Cardiac muscle cell (in vitro differentiated cells and primary cell): Measurements from ENCODE around the gene HTRA2. TPM values are rescaled to one million over a fixed set of nuclear protein-coding genes. Genes with fewer than 3 reads are reported as not detected.

Experiments
- DNase-seq, 2 donors: peaks; one replicate each; pipeline versions ENCODE4 v3.0.0 to v3.0.0-alpha.2; 2010 to 2017; ENCODE audit warnings: low read depth in 1 of 2, low spot score in 1 of 2
- H3K27ac ChIP-seq: fragments of 200-600 bp; sonication (generic); 2 replicates; pipeline ENCODE4 v1.5.1; 2016
- H3K27me3 ChIP-seq: fragments of 200-600 bp; sonication (generic); 2 replicates; pipeline ENCODE4 v1.6.0; 2016; ENCODE audit warnings: control low read depth
- H3K36me3 ChIP-seq: fragments of 200-600 bp; sonication (generic); 2 replicates; pipeline ENCODE4 v1.5.1; 2016; ENCODE audit warnings: control low read depth
- H3K4me1 ChIP-seq: fragments of 200-600 bp; sonication (generic); 2 replicates; pipeline ENCODE4 v1.8.1; 2017; ENCODE audit warnings: low read depth, mild to moderate bottlenecking, mixed run types
- H3K4me3 ChIP-seq: fragments of 200-600 bp; sonication (generic); 2 replicates; pipeline ENCODE4 v1.5.1; 2016; ENCODE audit warnings: mild to moderate bottlenecking
- H3K9me3 ChIP-seq: fragments of 200-600 bp; sonication (generic); 2 replicates; pipeline ENCODE4 v1.5.1; 2017; ENCODE audit warnings: low read depth, mild to moderate bottlenecking, control low read depth
- polyA plus RNA-seq: library from polyadenylated mRNA; unstranded; fragments of >200 nt; fragmentation: Nextera tagmentation; extraction: Ambion mirVana; gene quantifications from 2 replicates; pipeline ENCODE4 v1.2.1, GENCODE V29; 2016
- total RNA-seq: library from RNA; depleted of rRNA; stranded (reverse); fragments of >200 nt; gene quantifications from 2 replicates; pipeline ENCODE4 v1.2.3, GENCODE V29; 2016
- TF ChIP-seq, protein P1 (sequence below): IDR thresholded peaks from 2 replicates; pipeline ENCODE4 v1.5.1; 2012; ENCODE audit warnings: low read depth, mild to moderate bottlenecking, low read length

Gene HTRA2
- total and polyA plus RNA-seq, 2 experiments from 2014 or later: 55.1 to 57.6 TPM

- Histone ChIP-seq H3K27ac (no peak overlapping the region), H3K27me3 (peaks cover 8% of the 10 kb centered on the region), H3K4me3 (no peak overlapping the region), H3K4me1 (no peaks in the 10 kb centered on the region), H3K9me3 (no peaks in the 10 kb centered on the region), H3K36me3 (no peaks in the 10 kb centered on the region)
- DNase-seq: peak in 1 of 2 donors; percentile 88
- TF ChIP-seq, protein P1, sequence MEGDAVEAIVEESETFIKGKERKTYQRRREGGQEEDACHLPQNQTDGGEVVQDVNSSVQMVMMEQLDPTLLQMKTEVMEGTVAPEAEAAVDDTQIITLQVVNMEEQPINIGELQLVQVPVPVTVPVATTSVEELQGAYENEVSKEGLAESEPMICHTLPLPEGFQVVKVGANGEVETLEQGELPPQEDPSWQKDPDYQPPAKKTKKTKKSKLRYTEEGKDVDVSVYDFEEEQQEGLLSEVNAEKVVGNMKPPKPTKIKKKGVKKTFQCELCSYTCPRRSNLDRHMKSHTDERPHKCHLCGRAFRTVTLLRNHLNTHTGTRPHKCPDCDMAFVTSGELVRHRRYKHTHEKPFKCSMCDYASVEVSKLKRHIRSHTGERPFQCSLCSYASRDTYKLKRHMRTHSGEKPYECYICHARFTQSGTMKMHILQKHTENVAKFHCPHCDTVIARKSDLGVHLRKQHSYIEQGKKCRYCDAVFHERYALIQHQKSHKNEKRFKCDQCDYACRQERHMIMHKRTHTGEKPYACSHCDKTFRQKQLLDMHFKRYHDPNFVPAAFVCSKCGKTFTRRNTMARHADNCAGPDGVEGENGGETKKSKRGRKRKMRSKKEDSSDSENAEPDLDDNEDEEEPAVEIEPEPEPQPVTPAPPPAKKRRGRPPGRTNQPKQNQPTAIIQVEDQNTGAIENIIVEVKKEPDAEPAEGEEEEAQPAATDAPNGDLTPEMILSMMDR: peak; percentile 15
Measured at GRCh38 chr2:74576863-74577229, 47.1 kb downstream of the HTRA2 start.

GRCh38 chr2:74577448-74577847 lies 47.7 kb downstream of the HTRA2 start:
- no peaks in the 10 kb centered on the region for H3K36me3 ChIP-seq
- no peak overlapping the region for H3K27ac ChIP-seq
- DNase-seq: peak in 1 of 2 donors; percentile 75
- H3K4me1 ChIP-seq: no peaks in the 10 kb centered on the region
- H3K4me3 ChIP-seq: no peak overlapping the region
- TF ChIP-seq, protein P1: no peak
- H3K27me3 ChIP-seq: peaks cover 8% of the 10 kb centered on the region
- no peaks in the 10 kb centered on the region for H3K9me3 ChIP-seq

DNA sequence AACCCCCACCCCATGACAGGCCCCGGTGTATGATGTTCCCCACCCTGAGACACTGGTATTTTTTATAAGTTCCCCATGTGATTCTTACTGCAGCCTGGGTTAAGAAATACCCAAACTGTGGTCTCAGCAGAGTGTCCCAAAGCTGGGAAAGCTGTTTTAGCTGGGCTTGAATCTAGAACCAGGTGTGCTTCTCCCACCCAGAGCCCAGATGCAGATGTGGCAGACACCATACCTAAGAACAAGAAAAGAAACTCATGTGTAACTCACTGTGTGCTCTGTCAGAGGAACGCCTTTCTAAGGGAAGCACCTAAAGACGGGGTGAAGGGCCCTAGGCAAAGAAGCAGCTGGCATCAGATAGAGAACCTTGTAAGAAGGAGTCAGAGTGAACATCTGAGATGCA lies 48.7 kb downstream of the HTRA2 start:
- Histone ChIP-seq H3K36me3 (no peaks in the 10 kb centered on the region), H3K4me3 (no peak overlapping the region), H3K27ac (no peak overlapping the region), H3K4me1 (no peaks in the 10 kb centered on the region), H3K27me3 (peaks cover 8% of the 10 kb centered on the region), H3K9me3 (no peaks in the 10 kb centered on the region)
- DNase-seq: no peak
- TF ChIP-seq, protein P1: no peak

- Histone ChIP-seq H3K27ac (no peak overlapping the region), H3K9me3 (no peaks in the 10 kb centered on the region), H3K36me3 (no peaks in the 10 kb centered on the region), H3K4me1 (no peaks in the 10 kb centered on the region), H3K27me3 (peaks cover 3% of the 10 kb centered on the region), H3K4me3 (no peak overlapping the region)
- DNase-seq: no peak
- TF ChIP-seq, protein P1: no peak
Measured at GRCh38 chr2:74581463-74581862, 51.7 kb downstream of the HTRA2 start.

- Histone ChIP-seq H3K4me3 (no peak overlapping the region), H3K27ac (no peak overlapping the region), H3K27me3 (peaks cover 3% of the 10 kb centered on the region), H3K4me1 (no peaks in the 10 kb centered on the region), H3K36me3 (no peaks in the 10 kb centered on the region), H3K9me3 (no peaks in the 10 kb centered on the region)
- no peak for DNase-seq
- TF ChIP-seq, protein P1: no peak
Measured at GRCh38 chr2:74582184-74582583, 52.5 kb downstream of the HTRA2 start.

Other genes starting within 250 kb of the HTRA2 start
- 2.3 and 9.0 TPM in 2 replicates for gene SLC4A5, start 186.5 kb upstream of the HTRA2 start, total RNA-seq
- 1.5 and 3.3 TPM in 2 replicates for gene SLC4A5, start 186.5 kb upstream of the HTRA2 start, polyA plus RNA-seq
- 130 and 156 TPM in 2 replicates for gene DCTN1, start 149.6 kb upstream of the HTRA2 start, total RNA-seq
- 164 and 178 TPM in 2 replicates for gene DCTN1, start 149.6 kb upstream of the HTRA2 start, polyA plus RNA-seq
- 7.6 and 9.5 TPM in 2 replicates for gene C2orf81, start 108.3 kb upstream of the HTRA2 start, total RNA-seq
- 7.1 and 8.5 TPM in 2 replicates for gene C2orf81, start 108.3 kb upstream of the HTRA2 start, polyA plus RNA-seq
- 88.5 and 91.5 TPM in 2 replicates for gene WDR54, start 108.2 kb upstream of the HTRA2 start, total RNA-seq
- 132 and 159 TPM in 2 replicates for gene WDR54, start 108.2 kb upstream of the HTRA2 start, polyA plus RNA-seq
- 41.1 and 53.3 TPM in 2 replicates for gene RTKN, start 88.0 kb upstream of the HTRA2 start, total RNA-seq
- gene RTKN, start 88.0 kb upstream of the HTRA2 start, polyA plus RNA-seq: 53.3 and 61.7 TPM in 2 replicates
- gene INO80B, start 74.8 kb upstream of the HTRA2 start, total RNA-seq: 23.0 and 40.9 TPM in 2 replicates
- gene INO80B, start 74.8 kb upstream of the HTRA2 start, polyA plus RNA-seq: 15.4 and 23.8 TPM in 2 replicates
- gene WBP1, start 71.5 kb upstream of the HTRA2 start, total RNA-seq: 168 and 174 TPM in 2 replicates
- gene WBP1, start 71.5 kb upstream of the HTRA2 start, polyA plus RNA-seq: 156 and 170 TPM in 2 replicates
- 58.5 and 67.3 TPM in 2 replicates for gene MOGS, start 64.6 kb upstream of the HTRA2 start, total RNA-seq
- 31.9 and 50.1 TPM in 2 replicates for gene MOGS, start 64.6 kb upstream of the HTRA2 start, polyA plus RNA-seq
- 50.8 and 50.9 TPM in 2 replicates for gene MRPL53, start 57.3 kb upstream of the HTRA2 start, total RNA-seq
- 132 and 140 TPM in 2 replicates for gene MRPL53, start 57.3 kb upstream of the HTRA2 start, polyA plus RNA-seq
- gene CCDC142, start 46.9 kb upstream of the HTRA2 start, total RNA-seq: 18.1 and 33.5 TPM in 2 replicates
- 16.8 and 23.4 TPM in 2 replicates for gene CCDC142, start 46.9 kb upstream of the HTRA2 start, polyA plus RNA-seq
- gene TTC31, start 46.9 kb upstream of the HTRA2 start, total RNA-seq: 16.8 and 32.9 TPM in 2 replicates
- gene TTC31, start 46.9 kb upstream of the HTRA2 start, polyA plus RNA-seq: 23.0 and 29.1 TPM in 2 replicates
- gene LBX2, start 30.3 kb upstream of the HTRA2 start, total RNA-seq: 0.49 and 0.80 TPM in 2 replicates
- 1.7 TPM in 1 of 2 replicates, not detected in the other for gene LBX2, start 30.3 kb upstream of the HTRA2 start, polyA plus RNA-seq
- 7.8 and 10.9 TPM in 2 replicates for gene PCGF1, start 22.2 kb upstream of the HTRA2 start, total RNA-seq
- gene PCGF1, start 22.2 kb upstream of the HTRA2 start, polyA plus RNA-seq: 14.2 and 18.9 TPM in 2 replicates
- 0.06 TPM in 1 of 2 replicates, not detected in the other for gene TLX2, start 15.5 kb upstream of the HTRA2 start, total RNA-seq
- not detected in 2 replicates for gene TLX2, start 15.5 kb upstream of the HTRA2 start, polyA plus RNA-seq
- 0.98 and 1.1 TPM in 2 replicates for gene DQX1, start 3.7 kb upstream of the HTRA2 start, total RNA-seq
- 0.60 and 0.67 TPM in 2 replicates for gene DQX1, start 3.7 kb upstream of the HTRA2 start, polyA plus RNA-seq
- 93.2 and 105 TPM in 2 replicates for gene AUP1, start 227 bp upstream of the HTRA2 start, total RNA-seq
- 120 and 122 TPM in 2 replicates for gene AUP1, start 227 bp upstream of the HTRA2 start, polyA plus RNA-seq
- 23.7 and 43.3 TPM in 2 replicates for gene LOXL3, start 24.0 kb downstream of the HTRA2 start, total RNA-seq
- 13.4 and 31.7 TPM in 2 replicates for gene LOXL3, start 24.0 kb downstream of the HTRA2 start, polyA plus RNA-seq
- 12.8 and 26.1 TPM in 2 replicates for gene DOK1, start 24.8 kb downstream of the HTRA2 start, total RNA-seq
- gene DOK1, start 24.8 kb downstream of the HTRA2 start, polyA plus RNA-seq: 10.0 and 20.2 TPM in 2 replicates
- not detected in 2 replicates for gene M1AP, start 118.4 kb downstream of the HTRA2 start, total RNA-seq
- gene M1AP, start 118.4 kb downstream of the HTRA2 start, polyA plus RNA-seq: not detected in 2 replicates
- 8.4 and 8.6 TPM in 2 replicates for gene SEMA4F, start 124.3 kb downstream of the HTRA2 start, total RNA-seq
- gene SEMA4F, start 124.3 kb downstream of the HTRA2 start, polyA plus RNA-seq: 8.3 and 8.7 TPM in 2 replicates